ENCODE data around the gene SNRNP40. TPM values are rescaled to one million over a fixed set of nuclear protein-coding genes. Genes with fewer than 3 reads are reported as not detected.
"Not testable (repeated sequence)": the region's sequence is repeated elsewhere in the genome, so short reads cannot be mapped to it uniquely, and the experiment has no call there.

The SNRNP40 gene
- total RNA-seq, 1 donor from 2014 or later = 39.5 TPM

- no peak for DNase-seq (ENCODE audit: low spot score)
- ATAC-seq = no peak
- intact Hi-C loops (cut with DNase I) = no loop called here
These were observed 608 bp downstream of the SNRNP40 start for GRCh38 chr1:31295874-31296485.

- DNase-seq (ENCODE audit: low spot score) (no peak), ATAC-seq (no peak)
- intact Hi-C loops (cut with DNase I) = no loop called here
These were observed 7.6 kb downstream of the SNRNP40 start for GRCh38 chr1:31289021-31289420.

- ATAC-seq; intact Hi-C loops (cut with DNase I); DNase-seq (ENCODE audit: low spot score): not testable (repeated sequence)
These were observed 8.8 kb downstream of the SNRNP40 start for GRCh38 chr1:31287791-31288190.

- DNase-seq (ENCODE audit: low spot score); intact Hi-C loops (cut with DNase I); ATAC-seq: not testable (repeated sequence)
These were observed 14.2 kb downstream of the SNRNP40 start for GRCh38 chr1:31282426-31282825.

- ATAC-seq (no peak), DNase-seq (ENCODE audit: low spot score) (no peak)
- intact Hi-C loops (cut with DNase I) = no loop called here
These were observed 23.0 kb downstream of the SNRNP40 start for GRCh38 chr1:31273619-31274018.

- ATAC-seq (no peak), DNase-seq (ENCODE audit: low spot score) (no peak)
- intact Hi-C loops (cut with DNase I) = no loop called here
These were observed 24.2 kb downstream of the SNRNP40 start for GRCh38 chr1:31272369-31272768.

GRCh38 chr1:31266547-31266946 is 30.0 kb downstream of the SNRNP40 start:
- intact Hi-C loops (cut with DNase I) = no loop called here
- no peak for DNase-seq (ENCODE audit: low spot score)
- no peak for ATAC-seq

- DNase-seq (ENCODE audit: low spot score) = no peak
- intact Hi-C loops (cut with DNase I) = no loop called here
- ATAC-seq = no peak
These were observed 31.7 kb downstream of the SNRNP40 start for GRCh38 chr1:31264790-31265386.

- ATAC-seq (no peak), DNase-seq (ENCODE audit: low spot score) (no peak)
- intact Hi-C loops (cut with DNase I) = no loop called here
These were observed 33.2 kb downstream of the SNRNP40 start for GRCh38 chr1:31263408-31263807.

GRCh38 chr1:31262393-31262792 is 34.2 kb downstream of the SNRNP40 start:
- ATAC-seq; intact Hi-C loops (cut with DNase I); DNase-seq (ENCODE audit: low spot score): not testable (repeated sequence)

- no peak for ATAC-seq
These were observed 34.7 kb downstream of the SNRNP40 start for GRCh38 chr1:31261916-31262315.

GRCh38 chr1:31259746-31260145 is 36.8 kb downstream of the SNRNP40 start:
- ATAC-seq (no peak), DNase-seq (ENCODE audit: low spot score) (no peak)
- intact Hi-C loops (cut with DNase I) = no loop called here

More at GRCh38 chr1:31261916-31262315, 34.7 kb downstream of the SNRNP40 start:
- no peak for DNase-seq (ENCODE audit: low spot score)
- intact Hi-C loops (cut with DNase I) = no loop called here

GRCh38 chr1:31258581-31258980 is 38.0 kb downstream of the SNRNP40 start:
- DNase-seq (ENCODE audit: low spot score) (no peak), ATAC-seq (no peak)
- intact Hi-C loops (cut with DNase I) = no loop called here

- DNase-seq (ENCODE audit: low spot score) = no peak
- no peak for ATAC-seq
- intact Hi-C loops (cut with DNase I) = no loop called here
These were observed 39.4 kb downstream of the SNRNP40 start for GRCh38 chr1:31257213-31257612.

GRCh38 chr1:31249854-31250253 is 46.7 kb downstream of the SNRNP40 start:
- DNase-seq (ENCODE audit: low spot score) (no peak), ATAC-seq (no peak)
- intact Hi-C loops (cut with DNase I) = no loop called here

GRCh38 chr1:31248276-31248675 is 48.3 kb downstream of the SNRNP40 start:
- ATAC-seq (no peak), DNase-seq (ENCODE audit: low spot score) (no peak)
- intact Hi-C loops (cut with DNase I) = no loop called here

- intact Hi-C loops (cut with DNase I) = no loop called here
- ATAC-seq = no peak
- DNase-seq (ENCODE audit: low spot score) = no peak
These were observed 52.3 kb downstream of the SNRNP40 start for GRCh38 chr1:31244326-31244725.

- no peak for ATAC-seq
- intact Hi-C loops (cut with DNase I) = no loop called here
- DNase-seq (ENCODE audit: low spot score) = no peak
These were observed 52.9 kb downstream of the SNRNP40 start for GRCh38 chr1:31243501-31244286.

- intact Hi-C loops (cut with DNase I) = no loop called here
- no peak for DNase-seq (ENCODE audit: low spot score)
- no peak for ATAC-seq
These were observed 55.3 kb downstream of the SNRNP40 start for GRCh38 chr1:31241321-31241720.

- DNase-seq (ENCODE audit: low spot score) (no peak), ATAC-seq (no peak)
- intact Hi-C loops (cut with DNase I) = no loop called here
These were observed 56.8 kb downstream of the SNRNP40 start, which contains the start of gene NKAIN1 for GRCh38 chr1:31239653-31240241. TSS of gene NKAIN1 (minus strand) at chr1:31239887. CDS start at chr1:31239547, 340 bp downstream.
